GM12878 (cell line): ENCODE measurements around the gene EEIG2. TPM values are rescaled to one million over a fixed set of nuclear protein-coding genes. Genes with fewer than 3 reads are reported as not detected.

Experiments
- ATAC-seq: fragments of 200-7000 bp; cut with Tn5 transposase; 3 replicates; pipeline ENCODE4 v1.9.1; 2020; ENCODE audit warnings: mild to moderate bottlenecking, moderate library complexity
- BruUV-seq: library from RNA; stranded (reverse); fragments of 400-500 nt; replicated peaks from 2 replicates; lab custom pipeline; 2021; lab: Mats Ljungman, UMichigan
- CTCF ChIA-PET: fragments of 300-600 bp; sonication (Branson Sonifier 250); formaldehyde crosslinking; extraction: SDS; loops from one replicate; lab custom pipeline; 2021; ENCODE audit warnings: inconsistent platforms; lab: Yijun Ruan, JAX
- POLR2A ChIA-PET: fragments of 350-600 bp; formaldehyde crosslinking; extraction: SDS; loops from one replicate; lab custom pipeline; 2021; ENCODE audit warnings: inconsistent platforms; lab: Charles Lee
- RAD21 ChIA-PET: fragments of 300-600 bp; sonication (Branson Sonifier 250); formaldehyde crosslinking; loops from one replicate; lab custom pipeline; 2023; ENCODE audit warnings: antibody characterized with exemption; ENCODE audit not compliant: unreplicated experiment; lab: Charles Lee
- SMC1A ChIA-PET: fragments of 300-600 bp; sonication (Branson Sonifier 250); formaldehyde crosslinking; loops from one replicate; lab custom pipeline; 2023; ENCODE audit not compliant: unreplicated experiment, uncharacterized antibody; lab: Charles Lee
- DNase-seq: peaks from one replicate; pipeline ENCODE4 v3.0.0-alpha.2; 2011; ENCODE audit warnings: low read depth, low spot score
- FAIRE-seq: peaks from 3 replicates; lab custom pipeline; 2011; peaks lifted over from hg19 to GRCh38; lab: Jason Lieb, UNC
- H2AFZ ChIP-seq: 2 replicates; pipeline ENCODE4 v1.6.0; 2011; ENCODE audit warnings: low read depth, low read length, control low read depth; ENCODE audit not compliant: control insufficient read depth
- H3K27ac ChIP-seq: 2 replicates; pipeline ENCODE4 v1.5.1; 2011; ENCODE audit warnings: control low read depth; ENCODE audit not compliant: control insufficient read depth, insufficient read depth
- H3K27me3 ChIP-seq, 2 experiments: replicated peaks in 1 of 2; 2 replicates each; pipeline versions ENCODE4 v1.6.0 to v1.6.1; 2011; ENCODE audit warnings: low read length in 1 of 2; ENCODE audit not compliant: control insufficient read depth in 2 of 2, insufficient read depth in 2 of 2
- H3K36me3 ChIP-seq, 2 experiments: 2 replicates each; pipeline ENCODE4 v1.5.1; 2011; ENCODE audit warnings: low read length in 1 of 2; ENCODE audit not compliant: control insufficient read depth in 2 of 2, insufficient read depth in 2 of 2
- H3K4me1 ChIP-seq: 2 replicates; pipeline ENCODE4 v1.6.1; 2011; ENCODE audit warnings: mild to moderate bottlenecking, low read length, moderate library complexity, mixed read lengths; ENCODE audit not compliant: control insufficient read depth, insufficient read depth
- H3K4me2 ChIP-seq: 2 replicates; pipeline ENCODE4 v1.6.0; 2011; ENCODE audit warnings: control low read depth; ENCODE audit not compliant: control insufficient read depth, insufficient read depth
- H3K4me3 ChIP-seq: fragments of 200-600 bp; sonication (generic); 2 replicates; pipeline ENCODE4 v1.5.1; 2016
- H3K79me2 ChIP-seq: 2 replicates; pipeline ENCODE4 v1.6.0; 2011; ENCODE audit warnings: low read length; ENCODE audit not compliant: control insufficient read depth, insufficient read depth
- H3K9ac ChIP-seq: 2 replicates; pipeline ENCODE4 v1.8.0; 2011; ENCODE audit warnings: low read length, control low read depth, mixed read lengths; ENCODE audit not compliant: control insufficient read depth, insufficient read depth
- H3K9me3 ChIP-seq: replicated peaks from 3 replicates; pipeline ENCODE4 v1.5.1; 2011; ENCODE audit warnings: mild to moderate bottlenecking, low read length; ENCODE audit not compliant: control insufficient read depth, insufficient read depth
- H4K20me1 ChIP-seq: 2 replicates; pipeline ENCODE4 v1.6.0; 2011; ENCODE audit not compliant: control insufficient read depth, insufficient read depth
- ATF7 ChIP-seq: fragments of 450-650 bp; IDR thresholded peaks from 2 replicates; pipeline ENCODE4 v1.6.1; 2016; ENCODE audit warnings: low read depth, mild to moderate bottlenecking
- BCL11A ChIP-seq: IDR thresholded peaks from 2 replicates; pipeline ENCODE4 v1.6.1; 2011; ENCODE audit warnings: low read depth, low read length
- HDAC6 ChIP-seq: fragments of 200-600 bp; sonication (generic); IDR thresholded peaks from one replicate; pipeline ENCODE4 v1.8.0; 2017; ENCODE audit warnings: antibody characterized with exemption; ENCODE audit not compliant: unreplicated experiment
- MTA3 ChIP-seq: IDR thresholded peaks from 2 replicates; pipeline ENCODE4 v1.6.1; 2012; ENCODE audit warnings: low read length, inconsistent platforms, borderline replicate concordance
- RELA ChIP-seq: fragments of 450-650 bp; IDR thresholded peaks from 2 replicates; pipeline ENCODE4 v1.8.0; 2014; ENCODE audit warnings: borderline replicate concordance; ENCODE audit not compliant: partially characterized antibody
- SPI1 ChIP-seq: IDR thresholded peaks from 2 replicates; pipeline ENCODE4 v1.6.1; 2011; ENCODE audit warnings: low read depth, mild to moderate bottlenecking, low read length, moderate library complexity, borderline replicate concordance; ENCODE audit not compliant: insufficient read depth
- SRF ChIP-seq, 2 experiments: IDR thresholded peaks; 2 replicates each; pipeline ENCODE4 v1.6.1; 2011; ENCODE audit warnings: low read depth in 2 of 2, low read length in 2 of 2, mild to moderate bottlenecking in 1 of 2, moderate library complexity in 1 of 2
- YBX1 ChIP-seq: fragments of 450-650 bp; IDR thresholded peaks from 2 replicates; pipeline ENCODE4 v1.6.1; 2016; ENCODE audit warnings: antibody characterized with exemption
- ZBTB11 ChIP-seq: fragments of 450-650 bp; formaldehyde crosslinking; IDR thresholded peaks from 2 replicates; pipeline ENCODE4 v1.5.0; 2022; ENCODE audit warnings: mild to moderate bottlenecking, missing genetic modification characterization
- in situ Hi-C: fragments of 300-500 bp; cut with MboI; formaldehyde crosslinking; loops from 9 replicates; pipeline ENCODE4 v1.14.3; 2018; ENCODE audit warnings: mixed read lengths
- intact Hi-C: fragments of 100-400 bp; cut with micrococcal nuclease; formaldehyde crosslinking; loops from one replicate; pipeline ENCODE4 v1.14.2; 2022; ENCODE audit not compliant: unreplicated experiment
- polyA plus RNA-seq, 11 experiments: library from polyadenylated mRNA; depleted of rRNA in 4 of 11; unstranded in 6 of 11; stranded (reverse) in 5 of 11; fragments of >200 nt; fragmentation: Nextera tagmentation in 4 of 11; fragmentation: Illumina TruSeq in 1 of 11; extraction: Ambion mirVana in 4 of 11; extraction: Trizol in 1 of 11; gene quantifications; 1 replicate in 1 of 11; 2 replicates in 10 of 11; pipeline versions ENCODE4 v1.2.1 to v1.2.3, GENCODE V29; 2011 to 2016; ENCODE audit warnings: inconsistent platforms in 2 of 11, missing spikeins in 2 of 11, low read depth in 1 of 11
- total RNA-seq, 4 experiments: library from RNA; depleted of rRNA in 3 of 4; stranded (reverse); fragments of >200 nt in 3 of 4; fragmentation: Illumina TruSeq in 1 of 4; extraction: Trizol in 1 of 4; gene quantifications; 2 replicates each; pipeline versions ENCODE4 v1.2.1 to v1.2.3, GENCODE V29; 2013 to 2021
- TF ChIP-seq, protein P1 (sequence below): fragments of 450-650 bp; IDR thresholded peaks from 2 replicates; pipeline ENCODE4 v1.6.1; 2017; ENCODE audit warnings: mild to moderate bottlenecking
- TF ChIP-seq, protein P2 (sequence below): IDR thresholded peaks from 2 replicates; pipeline ENCODE4 v1.6.1; 2011; ENCODE audit warnings: borderline replicate concordance, low read depth, mild to moderate bottlenecking, moderate library complexity, mixed read lengths, low read length; ENCODE audit not compliant: insufficient read depth; ENCODE audit errors: extremely low read length

Gene EEIG2
- total and polyA plus RNA-seq, 10 of the 15 experiments (the other 5 are each of a cell fraction or from before 2014, with no cell fraction given): 1.4 to 17.2 (median 9.8) TPM

DNA sequence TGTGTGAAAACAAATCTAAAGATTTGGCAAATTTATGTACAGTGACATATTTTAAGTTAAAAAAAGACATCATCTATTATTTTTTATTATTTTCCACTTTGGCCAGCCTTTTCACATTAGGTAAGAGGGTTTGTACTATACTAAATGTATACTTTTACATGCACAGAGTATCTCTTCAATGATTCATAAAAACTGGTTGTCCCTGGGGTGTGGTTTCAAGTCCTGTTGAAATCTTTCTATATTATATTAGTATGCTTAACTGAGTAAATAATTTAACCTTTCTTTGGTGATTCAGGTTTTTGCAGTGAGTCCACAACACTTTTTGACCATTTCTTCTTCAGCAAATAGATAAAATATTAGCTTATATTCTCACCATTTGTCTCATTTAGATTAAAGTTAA lies 45.7 kb downstream of the EEIG2 start:
- SMC1A ChIA-PET: interaction anchor here (0.9 to 1.5 kb wide), 2 partner anchors 13 to 54 kb away, joined by 3 read pairs; no protein-coding TSS in a partner anchor
- DNase-seq: no peak
- no peak overlapping the region for H2AFZ ChIP-seq
- BruUV-seq: no TSS peak
- ATAC-seq: no peak
- in situ Hi-C loops (no loop called here), intact Hi-C loops (no loop called here)
- H4K20me1 ChIP-seq: no peaks in the 10 kb centered on the region
- H3K79me2 ChIP-seq: no peaks in the 10 kb centered on the region
- FAIRE-seq: no peak
- no peaks in the 10 kb centered on the region for H3K27me3 ChIP-seq
- TF ChIP-seq ATF7 (no peak), ZBTB11 (CRISPR knock-in tag) (no peak), HDAC6 (no peak), SRF (IDR thresholded peaks at IDR 0.05; ENCODE audit: low read depth in 2 of 2, low read length in 2 of 2) (no peak), BCL11A (no peak), MTA3 (no peak), SPI1 (no peak), YBX1 (no peak), RELA (no peak)
- TF ChIP-seq, protein P1, sequence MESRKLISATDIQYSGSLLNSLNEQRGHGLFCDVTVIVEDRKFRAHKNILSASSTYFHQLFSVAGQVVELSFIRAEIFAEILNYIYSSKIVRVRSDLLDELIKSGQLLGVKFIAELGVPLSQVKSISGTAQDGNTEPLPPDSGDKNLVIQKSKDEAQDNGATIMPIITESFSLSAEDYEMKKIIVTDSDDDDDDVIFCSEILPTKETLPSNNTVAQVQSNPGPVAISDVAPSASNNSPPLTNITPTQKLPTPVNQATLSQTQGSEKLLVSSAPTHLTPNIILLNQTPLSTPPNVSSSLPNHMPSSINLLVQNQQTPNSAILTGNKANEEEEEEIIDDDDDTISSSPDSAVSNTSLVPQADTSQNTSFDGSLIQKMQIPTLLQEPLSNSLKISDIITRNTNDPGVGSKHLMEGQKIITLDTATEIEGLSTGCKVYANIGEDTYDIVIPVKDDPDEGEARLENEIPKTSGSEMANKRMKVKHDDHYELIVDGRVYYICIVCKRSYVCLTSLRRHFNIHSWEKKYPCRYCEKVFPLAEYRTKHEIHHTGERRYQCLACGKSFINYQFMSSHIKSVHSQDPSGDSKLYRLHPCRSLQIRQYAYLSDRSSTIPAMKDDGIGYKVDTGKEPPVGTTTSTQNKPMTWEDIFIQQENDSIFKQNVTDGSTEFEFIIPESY: no peak
- TF ChIP-seq, protein P2, sequence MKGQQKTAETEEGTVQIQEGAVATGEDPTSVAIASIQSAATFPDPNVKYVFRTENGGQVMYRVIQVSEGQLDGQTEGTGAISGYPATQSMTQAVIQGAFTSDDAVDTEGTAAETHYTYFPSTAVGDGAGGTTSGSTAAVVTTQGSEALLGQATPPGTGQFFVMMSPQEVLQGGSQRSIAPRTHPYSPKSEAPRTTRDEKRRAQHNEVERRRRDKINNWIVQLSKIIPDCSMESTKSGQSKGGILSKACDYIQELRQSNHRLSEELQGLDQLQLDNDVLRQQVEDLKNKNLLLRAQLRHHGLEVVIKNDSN: no peak
- CTCF ChIA-PET: interaction anchor here (1.0 kb wide), 1 partner anchor 38 kb away, joined by 4 read pairs; no protein-coding TSS in a partner anchor
- RAD21 ChIA-PET: no interaction called here
- no peak overlapping the region for H3K27ac ChIP-seq
- no peaks in the 10 kb centered on the region for H3K9me3 ChIP-seq
- H3K4me1 ChIP-seq: no peaks in the 10 kb centered on the region
- H3K36me3 ChIP-seq: no peaks in the 10 kb centered on the region; a peak in 1 of 4 replicates
- POLR2A ChIA-PET: no interaction called here
- no peak overlapping the region for H3K4me2 ChIP-seq
- no peak overlapping the region for H3K9ac ChIP-seq
- H3K4me3 ChIP-seq: no peak overlapping the region
